GM19035 (cell line): ENCODE measurements around the gene TAP1.
"Not testable (repeated sequence)": the region's sequence is repeated elsewhere in the genome, so short reads cannot be mapped to it uniquely, and the experiment has no call there.

Source experiments
- ATAC-seq: cut with Tn5 transposase; IDR thresholded peaks from one replicate; pipeline ENCODE4 v1.9.1; 2021; ENCODE audit not compliant: unreplicated experiment

TAP1 gene

DNA sequence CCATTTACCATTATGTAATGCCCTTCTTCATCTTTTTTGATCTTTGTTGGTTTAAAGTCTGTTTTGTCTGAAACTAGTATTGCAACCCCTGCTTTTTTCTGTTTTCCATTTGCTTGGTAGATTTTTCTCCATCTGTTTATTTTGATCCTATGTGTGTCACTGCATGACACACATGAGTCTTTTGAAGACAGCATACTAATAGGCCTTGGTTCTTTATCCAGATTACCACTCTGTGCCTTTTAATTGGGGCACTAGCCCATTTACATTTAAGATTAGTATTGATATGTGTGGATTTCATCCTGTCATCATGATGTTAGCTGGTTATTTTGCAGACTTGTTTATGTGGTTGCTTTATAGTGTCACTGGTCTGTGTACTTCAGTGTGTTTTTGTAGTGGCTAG lies 48.1 kb downstream of the TAP1 start:
- not testable (repeated sequence) for ATAC-seq

DNA sequence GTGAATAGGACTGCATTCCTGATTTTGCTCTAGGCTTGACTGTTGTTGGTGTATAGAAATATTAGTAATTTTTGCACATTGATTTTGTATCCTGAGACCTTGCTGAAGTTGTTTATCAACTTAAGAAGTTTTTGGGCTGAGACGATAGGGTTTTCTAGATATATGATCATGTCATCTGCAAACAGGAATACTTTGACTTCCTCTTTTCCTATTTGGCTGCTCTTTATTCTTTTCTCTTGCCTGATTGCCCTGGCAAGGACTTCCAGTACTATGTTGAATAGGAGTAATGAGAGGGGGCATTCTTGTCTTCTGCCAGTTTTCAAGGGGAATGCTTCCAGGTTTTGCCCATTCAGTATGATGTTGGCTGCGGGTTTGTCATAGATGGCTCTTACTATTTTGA lies 50.1 kb downstream of the TAP1 start:
- ATAC-seq = no peak

DNA sequence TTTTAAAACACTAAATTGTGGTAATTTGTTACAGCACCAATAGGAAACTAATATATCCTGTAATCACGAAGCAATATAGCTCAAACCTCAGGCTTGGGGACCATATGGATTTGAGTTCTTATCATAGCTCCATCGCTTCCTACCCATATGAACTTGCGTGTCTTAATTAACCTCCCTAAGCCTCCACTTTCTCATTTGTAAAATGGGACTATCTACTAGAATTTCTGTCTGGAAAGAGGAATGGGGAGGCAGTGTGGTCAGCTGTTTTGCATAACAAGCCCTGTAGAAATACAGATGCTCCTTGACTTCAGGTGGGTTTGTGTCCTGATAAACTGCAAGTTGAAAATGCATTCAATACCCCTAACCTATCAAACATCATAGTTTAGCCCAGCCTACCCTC lies 53.8 kb downstream of the TAP1 start:
- no peak for ATAC-seq

GRCh38 chr6:32799168-32799567 lies 54.3 kb downstream of the TAP1 start:
- no peak for ATAC-seq

DNA sequence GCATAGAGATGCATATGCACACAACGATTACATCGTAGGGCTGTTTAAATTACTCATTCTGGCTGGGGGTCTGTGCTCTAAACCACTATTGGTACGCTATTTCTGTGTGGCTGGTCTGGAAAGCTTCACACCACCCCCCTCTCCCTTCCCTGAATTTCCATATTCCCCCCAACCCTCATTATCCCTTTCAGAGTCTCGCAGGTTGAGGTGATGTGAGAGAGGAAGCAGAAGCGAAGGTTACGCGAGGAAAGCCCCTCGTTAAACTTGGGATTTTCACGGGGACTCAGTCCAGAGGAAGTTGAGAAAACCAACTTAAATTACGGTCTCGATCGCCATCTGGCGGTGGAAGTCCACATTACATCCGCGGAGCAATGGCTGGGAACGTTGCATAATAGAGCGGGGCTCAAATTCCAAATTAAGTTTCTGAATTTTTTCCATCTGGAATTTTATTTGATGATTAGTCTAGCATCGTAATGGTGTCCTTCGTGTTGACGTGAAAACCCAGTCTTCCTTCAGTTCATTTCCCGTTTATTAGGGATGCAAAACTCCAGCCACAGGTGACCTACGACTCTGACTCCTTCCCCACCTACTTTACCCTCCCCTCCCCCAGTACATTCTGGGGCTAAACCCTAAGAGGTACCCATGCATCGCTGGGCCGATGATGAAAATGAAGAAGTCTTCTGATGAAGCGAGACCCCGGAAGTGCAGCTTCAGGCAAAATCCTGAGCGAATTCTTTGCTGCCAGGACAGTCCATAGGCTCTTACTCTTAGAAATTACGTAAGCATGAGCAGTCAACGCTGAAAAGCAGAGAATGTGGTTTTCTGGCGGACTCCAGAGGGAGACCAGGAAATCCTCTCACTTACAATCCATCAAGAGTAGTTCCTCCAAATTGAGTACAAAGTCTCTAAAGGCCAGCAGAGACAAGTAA lies 56.4 kb downstream of the TAP1 start:
- ATAC-seq = no peak
